GF-D8 (cell line): ENCODE measurements around the gene MRAP.
"Not testable (repeated sequence)": the region's sequence is repeated elsewhere in the genome, so short reads cannot be mapped to it uniquely, and the experiment has no call there.

Experiments used
- DNase-seq: peaks from one replicate; lab custom pipeline; 2025; lab: John Stamatoyannopoulos, UW

The MRAP gene

GRCh38 chr21:32300117-32300681, 1.5 kb downstream of the MRAP start:
- DNase-seq: no peak

GRCh38 chr21:32301596-32301995, 2.9 kb downstream of the MRAP start:
- no peak for DNase-seq

- DNase-seq: no peak
Measured at GRCh38 chr21:32302560-32302959, 3.9 kb downstream of the MRAP start.

GRCh38 chr21:32303385-32303784, 4.7 kb downstream of the MRAP start:
- DNase-seq: no peak

GRCh38 chr21:32304998-32305397, 6.3 kb downstream of the MRAP start:
- DNase-seq: no peak

- no peak for DNase-seq
Measured at GRCh38 chr21:32306021-32306780, 7.5 kb downstream of the MRAP start.

GRCh38 chr21:32307706-32308105, 9.1 kb downstream of the MRAP start:
- DNase-seq: no peak

- DNase-seq: no peak
Measured at GRCh38 chr21:32308696-32309095, 10.0 kb downstream of the MRAP start.

- DNase-seq: no peak
Measured at GRCh38 chr21:32309906-32310460, 11.3 kb downstream of the MRAP start.

GRCh38 chr21:32310976-32311375, 12.3 kb downstream of the MRAP start:
- DNase-seq: not testable (repeated sequence)

GRCh38 chr21:32311621-32312020, 13.0 kb downstream of the MRAP start:
- no peak for DNase-seq

- DNase-seq: no peak
Measured at GRCh38 chr21:32312326-32312725, 13.7 kb downstream of the MRAP start.

GRCh38 chr21:32312976-32313375, 14.3 kb downstream of the MRAP start:
- DNase-seq: no peak

- no peak for DNase-seq
Measured at GRCh38 chr21:32314806-32315205, 16.2 kb downstream of the MRAP start.

GRCh38 chr21:32315511-32316281, 17.0 kb downstream of the MRAP start:
- no peak for DNase-seq

GRCh38 chr21:32316361-32317215, 17.9 kb downstream of the MRAP start:
- no peak for DNase-seq

GRCh38 chr21:32317726-32318125, 19.1 kb downstream of the MRAP start:
- no peak for DNase-seq

GRCh38 chr21:32319012-32319411, 20.4 kb downstream of the MRAP start:
- DNase-seq: no peak

GRCh38 chr21:32320059-32320458, 21.4 kb downstream of the MRAP start:
- DNase-seq: no peak

- no peak for DNase-seq
Measured at GRCh38 chr21:32320726-32321125, 22.1 kb downstream of the MRAP start.

- DNase-seq: no peak
Measured at GRCh38 chr21:32321480-32321879, 22.8 kb downstream of the MRAP start.

- no peak for DNase-seq
Measured at GRCh38 chr21:32322103-32322502, 23.4 kb downstream of the MRAP start.
